Uterus (tissue), 4 donors: ENCODE results near the gene IQCH. TPM values are rescaled to one million over a fixed set of nuclear protein-coding genes. Genes with fewer than 3 reads are reported as not detected.

Experiments used
- DNase-seq, 2 donors: peaks; one replicate each; pipeline ENCODE4 v3.0.0-alpha.2; 2019 to 2020
- H3K27ac ChIP-seq, 2 donors: fragments of 200-600 bp; sonication (generic); 1 replicate in 1 of 2; 2 replicates in 1 of 2; pipeline ENCODE4 v1.5.1; 2016 to 2018
- H3K27me3 ChIP-seq, 2 donors: fragments of 200-600 bp; sonication (generic); one replicate each; pipeline ENCODE4 v1.5.1; 2018 to 2019; ENCODE audit warnings: control low read depth in 1 of 2
- H3K36me3 ChIP-seq, 2 donors: fragments of 200-600 bp; sonication (generic); one replicate each; pipeline ENCODE4 v1.5.1; 2019; ENCODE audit warnings: control low read depth in 1 of 2
- H3K4me1 ChIP-seq, 2 donors: fragments of 200-600 bp; sonication (generic); one replicate each; pipeline ENCODE4 v1.5.1; 2018 to 2019; ENCODE audit warnings: control low read depth in 1 of 2
- H3K4me3 ChIP-seq, 2 donors: fragments of 200-600 bp; sonication (generic); 1 replicate in 1 of 2; 2 replicates in 1 of 2; pipeline ENCODE4 v1.5.1; 2018 to 2019; ENCODE audit warnings: mild to moderate bottlenecking in 1 of 2
- H3K9me3 ChIP-seq, 2 donors: fragments of 200-600 bp; sonication (generic); one replicate each; pipeline ENCODE4 v1.5.1; 2019; ENCODE audit warnings: control low read depth in 1 of 2
- CTCF ChIP-seq, 4 experiments: fragments of 200-600 bp in 2 of 4; fragments of 450-650 bp in 2 of 4; sonication (generic) in 2 of 4; IDR thresholded peaks; one replicate each; pipeline ENCODE4 v1.5.1; 2016 to 2019; ENCODE audit warnings: antibody characterized with exemption in 4 of 4, mild to moderate bottlenecking in 2 of 4, moderate library complexity in 1 of 4
- POLR2A ChIP-seq, 2 donors: fragments of 450-650 bp; IDR thresholded peaks; one replicate each; pipeline ENCODE4 v1.6.1; 2016; ENCODE audit warnings: antibody characterized with exemption in 2 of 2, mild to moderate bottlenecking in 1 of 2, moderate library complexity in 1 of 2
- intact Hi-C: fragments of 100-400 bp; cut with DNase I; formaldehyde crosslinking; loops from one replicate; pipeline ENCODE4 v1.15.1; 2023; ENCODE audit warnings: low total_unique reads
- total RNA-seq, 4 donors: library from RNA; depleted of rRNA in 3 of 4; stranded (reverse); fragments of >200 nt in 3 of 4; gene quantifications; one replicate each; pipeline versions ENCODE4 v1.1.0 to v1.2.4, GENCODE V29; 2014 to 2023
- donor health status: DM: yes; HTN: yes; CAD: no.

Gene IQCH
- total RNA-seq, 4 donors from 2014 or later, result 0.26 to 3.0 (median 1.7) TPM

- intact Hi-C loops, result no loop called here
- TF ChIP-seq POLR2A (IDR thresholded peaks at IDR 0.05) (no peak), CTCF (IDR thresholded peaks at IDR 0.05) (no peak)
- no peak overlapping the region for H3K27ac ChIP-seq
- DNase-seq, result no peak
- H3K4me1 ChIP-seq, result no peaks in the 10 kb centered on the region
- no peak overlapping the region for H3K4me3 ChIP-seq
- H3K36me3 ChIP-seq, result no peaks in the 10 kb centered on the region
- H3K27me3 ChIP-seq, result no peaks in the 10 kb centered on the region
- H3K9me3 ChIP-seq, result no peaks in the 10 kb centered on the region
Observed at GRCh38 chr15:67508407-67508806, 253.8 kb downstream of the IQCH start.

GRCh38 chr15:67509918-67510317 is 255.3 kb downstream of the IQCH start:
- TF ChIP-seq CTCF (IDR thresholded peaks at IDR 0.05) (no peak), POLR2A (IDR thresholded peaks at IDR 0.05) (no peak)
- Histone ChIP-seq H3K9me3 (no peaks in the 10 kb centered on the region), H3K4me3 (no peak overlapping the region), H3K36me3 (no peaks in the 10 kb centered on the region), H3K4me1 (no peaks in the 10 kb centered on the region), H3K27ac (no peak overlapping the region), H3K27me3 (no peaks in the 10 kb centered on the region)
- no peak for DNase-seq
- intact Hi-C loops, result no loop called here

- Histone ChIP-seq H3K27me3 (no peaks in the 10 kb centered on the region), H3K4me3 (no peak overlapping the region), H3K4me1 (no peaks in the 10 kb centered on the region), H3K9me3 (no peaks in the 10 kb centered on the region), H3K27ac (no peak overlapping the region), H3K36me3 (no peaks in the 10 kb centered on the region)
- TF ChIP-seq CTCF (IDR thresholded peaks at IDR 0.05) (no peak), POLR2A (IDR thresholded peaks at IDR 0.05) (no peak)
- no peak for DNase-seq
- intact Hi-C loops, result no loop called here
Observed at GRCh38 chr15:67510597-67511190, 256.1 kb downstream of the IQCH start.

GRCh38 chr15:67511606-67512005 is 257.0 kb downstream of the IQCH start:
- no peaks in the 10 kb centered on the region for H3K9me3 ChIP-seq
- intact Hi-C loops, result no loop called here
- no peak for DNase-seq
- no peak overlapping the region for H3K27ac ChIP-seq
- no peaks in the 10 kb centered on the region for H3K27me3 ChIP-seq
- no peaks in the 10 kb centered on the region for H3K36me3 ChIP-seq
- TF ChIP-seq POLR2A (IDR thresholded peaks at IDR 0.05), result no peak
- TF ChIP-seq CTCF (IDR thresholded peaks at IDR 0.05), result no peak
- no peaks in the 10 kb centered on the region for H3K4me1 ChIP-seq
- no peak overlapping the region for H3K4me3 ChIP-seq

GRCh38 chr15:67512140-67512539 is 257.6 kb downstream of the IQCH start:
- no peak overlapping the region for H3K27ac ChIP-seq
- no peak overlapping the region for H3K4me3 ChIP-seq
- no peaks in the 10 kb centered on the region for H3K4me1 ChIP-seq
- no peaks in the 10 kb centered on the region for H3K27me3 ChIP-seq
- no peaks in the 10 kb centered on the region for H3K36me3 ChIP-seq
- no peaks in the 10 kb centered on the region for H3K9me3 ChIP-seq
- intact Hi-C loops, result no loop called here
- TF ChIP-seq CTCF (IDR thresholded peaks at IDR 0.05), result no peak
- no peak for TF ChIP-seq POLR2A (IDR thresholded peaks at IDR 0.05)
- DNase-seq, result no peak
